A549 (cell line): ENCODE results near the gene NMT1. TPM values are rescaled to one million over a fixed set of nuclear protein-coding genes. Genes with fewer than 3 reads are reported as not detected.
A peak's percentile ranks its signal among the peaks of the same experiment; 100 is the strongest.
"Not testable (repeated sequence)": the region's sequence is repeated elsewhere in the genome, so short reads cannot be mapped to it uniquely, and the experiment has no call there.

Source experiments
- ATAC-seq, 2 experiments: fragments of 200-7000 bp in 1 of 2; fragments of >200 bp in 1 of 2; cut with Nextera tagmentation in 1 of 2; cut with Tn5 transposase in 1 of 2; 3 replicates each; pipeline versions ENCODE4 v1.8.0 to v1.9.1; 2018 to 2020; ENCODE audit warnings: mild to moderate bottlenecking in 1 of 2, moderate library complexity in 1 of 2
- CTCF ChIA-PET: fragments of 300-600 bp; sonication (Branson Sonifier 250); formaldehyde crosslinking; extraction: SDS; loops from one replicate; lab custom pipeline; 2021; ENCODE audit warnings: antibody characterized with exemption, inconsistent platforms; lab: Yijun Ruan, JAX
- POLR2A ChIA-PET: fragments of 350-600 bp; formaldehyde crosslinking; extraction: SDS; loops from one replicate; lab custom pipeline; 2021; ENCODE audit warnings: antibody characterized with exemption, inconsistent platforms; lab: Yijun Ruan, JAX
- DNase-seq, 2 experiments: peaks; one replicate each; pipeline versions ENCODE4 v3.0.0 to v3.0.0-alpha.2; 2011 to 2016; ENCODE audit warnings: low read depth in 1 of 2, low spot score in 1 of 2
- FAIRE-seq: peaks from 2 replicates; lab custom pipeline; 2011; peaks lifted over from hg19 to GRCh38; lab: Jason Lieb, UNC
- H3K27ac ChIP-seq, 2 experiments: fragments of >200 bp; sonication (Bioruptor Twin); formaldehyde crosslinking; 3 replicates each; pipeline ENCODE4 v1.5.1; 2016 to 2017
- H3K4me1 ChIP-seq: fragments of >200 bp; sonication (Bioruptor Twin); formaldehyde crosslinking; 3 replicates; pipeline ENCODE4 v1.6.1; 2016
- H3K4me2 ChIP-seq: fragments of >200 bp; sonication (Bioruptor Twin); formaldehyde crosslinking; 3 replicates; pipeline ENCODE4 v1.6.1; 2016
- H3K4me3 ChIP-seq: fragments of >200 bp; sonication (Bioruptor Twin); formaldehyde crosslinking; 3 replicates; pipeline ENCODE4 v1.5.1; 2016
- H3K9me3 ChIP-seq: fragments of >200 bp; sonication (Bioruptor Twin); formaldehyde crosslinking; 3 replicates; pipeline ENCODE4 v1.6.1; 2016
- BHLHE40 ChIP-seq: IDR thresholded peaks from 2 replicates; pipeline ENCODE4 v1.6.1; 2012; ENCODE audit warnings: low read depth, low read length, inconsistent platforms
- CEBPB ChIP-seq, 2 experiments: fragments of >200 bp in 1 of 2; sonication (Bioruptor Twin) in 1 of 2; formaldehyde crosslinking in 1 of 2; IDR thresholded peaks; 2 replicates each; pipeline ENCODE4 v1.6.1; 2012 to 2016
- CHD2 ChIP-seq: fragments of 150-350 bp; IDR thresholded peaks from 2 replicates; pipeline ENCODE4 v1.6.1; 2014; ENCODE audit warnings: low read length; ENCODE audit not compliant: partially characterized antibody
- CHD4 ChIP-seq: fragments of 200-600 bp; sonication (generic); IDR thresholded peaks from 2 replicates; pipeline ENCODE4 v1.6.1; 2016; ENCODE audit warnings: antibody characterized with exemption, mild to moderate bottlenecking, borderline replicate concordance
- E2F6 ChIP-seq: IDR thresholded peaks from 2 replicates; pipeline ENCODE4 v1.6.1; 2012; ENCODE audit warnings: low read depth, borderline replicate concordance
- EHF ChIP-seq: fragments of 250-450 bp; sonication (Bioruptor Pico); IDR thresholded peaks from 2 replicates; pipeline ENCODE4 v1.5.0; 2020; ENCODE audit warnings: mild to moderate bottlenecking
- EP300 ChIP-seq, 2 experiments: fragments of >200 bp; sonication (Bioruptor Twin); formaldehyde crosslinking; IDR thresholded peaks; 2 replicates in 1 of 2; 3 replicates in 1 of 2; pipeline ENCODE4 v1.6.1; 2016 to 2017
- FOXS1 ChIP-seq: fragments of 250-450 bp; sonication (Bioruptor Pico); IDR thresholded peaks from 2 replicates; pipeline ENCODE4 v1.5.0; 2020; ENCODE audit warnings: mild to moderate bottlenecking, moderate library complexity
- GATA3 ChIP-seq: IDR thresholded peaks from 2 replicates; pipeline ENCODE4 v1.6.1; 2012; ENCODE audit warnings: borderline replicate concordance
- HDAC2 ChIP-seq: fragments of 200-600 bp; sonication (generic); IDR thresholded peaks from 2 replicates; pipeline ENCODE4 v1.6.1; 2016
- HES2 ChIP-seq: fragments of >200 bp; sonication (Bioruptor Twin); formaldehyde crosslinking; IDR thresholded peaks from 2 replicates; pipeline ENCODE4 v1.6.1; 2016
- HEYL ChIP-seq: fragments of 250-450 bp; sonication (Bioruptor Pico); IDR thresholded peaks from 2 replicates; pipeline ENCODE4 v1.8.0; 2021; ENCODE audit warnings: mild to moderate bottlenecking, moderate library complexity
- HOXA7 ChIP-seq: fragments of 250-450 bp; sonication (Bioruptor Pico); IDR thresholded peaks from 2 replicates; pipeline ENCODE4 v1.5.0; 2020; ENCODE audit warnings: mild to moderate bottlenecking, moderate library complexity
- JUN ChIP-seq, 2 experiments: fragments of >200 bp; sonication (Bioruptor Twin); formaldehyde crosslinking; IDR thresholded peaks; 2 replicates in 1 of 2; 3 replicates in 1 of 2; pipeline ENCODE4 v1.6.1; 2016 to 2017
- MAX ChIP-seq: IDR thresholded peaks from 2 replicates; pipeline ENCODE4 v1.6.1; 2012
- PBX3 ChIP-seq: IDR thresholded peaks from 2 replicates; pipeline ENCODE4 v1.6.1; 2012
- POLR2A ChIP-seq: IDR thresholded peaks from 2 replicates; pipeline ENCODE4 v1.6.1; 2012; ENCODE audit warnings: mild to moderate bottlenecking, low read length
- REST ChIP-seq: fragments of 200-600 bp; sonication (generic); IDR thresholded peaks from 2 replicates; pipeline ENCODE4 v1.6.1; 2016; ENCODE audit warnings: antibody characterized with exemption, mild to moderate bottlenecking, moderate library complexity
- TP53 ChIP-seq: fragments of 250-450 bp; sonication (Bioruptor Pico); IDR thresholded peaks from 2 replicates; pipeline ENCODE4 v1.5.0; 2021; ENCODE audit warnings: mild to moderate bottlenecking, moderate library complexity
- ZNF302 ChIP-seq: fragments of 250-450 bp; sonication (Bioruptor Pico); IDR thresholded peaks from 2 replicates; pipeline ENCODE4 v1.9.0; 2021; ENCODE audit warnings: inconsistent platforms, mild to moderate bottlenecking, moderate library complexity
- WGBS: methylation state at CpG from one replicate; pipeline ENCODE4 v1.1.6; 2017; ENCODE audit errors: missing lambda C conversion rate; 5-methylcytosine and 5-hydroxymethylcytosine counted together
- polyA plus RNA-seq, 4 experiments: library from polyadenylated mRNA; depleted of rRNA in 3 of 4; stranded (reverse); fragments of >200 nt; fragmentation: RNase III in 1 of 4; extraction: RNeasy Plus Mini Kit Qiagen cat#74134 plus additional on column Dnase treatment in 1 of 4; gene quantifications; 2 replicates in 3 of 4; 3 replicates in 1 of 4; pipeline ENCODE4 v1.2.3, GENCODE V29; 2011 to 2017

NMT1 gene
- polyA plus RNA-seq, 2 of the 4 experiments (the other 2 are of a cell fraction) = 82.9 to 270 TPM

GRCh38 chr17:45124797-45125122 lies 63.6 kb downstream of the NMT1 start:
- Histone ChIP-seq H3K4me2 (peak overlapping the region; percentile 86), H3K27ac (peak overlapping the region; percentile 95 to 98)
- CTCF ChIA-PET = interaction anchor here (0.6 to 20.1 kb wide), 9 partner anchors 9 to 205 kb away, joined by 3 to 742 read pairs (median 8); partner anchors contain the start of genes ACBD4, HEXIM1, HEXIM2 and PLCD3
- FAIRE-seq = not testable (repeated sequence)
- TF ChIP-seq CHD4 = 0 out of 2 replicates have a peak, but pooled peaks have one; percentile 11
- TF ChIP-seq, all 56 proteins: peak for 1; not testable (repeated sequence) for 55
- not testable (repeated sequence) for DNase-seq, H3K9me3 ChIP-seq, ATAC-seq
- Histone ChIP-seq H3K4me3 (0 out of 3 replicates have a peak overlapping the region, but pooled peaks have one; percentile 10), H3K4me1 (peaks cover 81% of the 10 kb centered on the region)
- POLR2A ChIA-PET = interaction anchor here (1.3 kb wide), 1 partner anchor 24 kb away, joined by 5 read pairs; the partner anchor contains the start of gene HEXIM1
- WGBS = 20% methylated on average over 5 of the region's 5 CpGs

GRCh38 chr17:45125509-45125908 lies 64.4 kb downstream of the NMT1 start:
- ChIA-PET POLR2A (no interaction called here), CTCF (interaction anchor here (1.2 to 20.1 kb wide), 6 partner anchors 9 to 106 kb away, joined by 5 to 742 read pairs (median 144); partner anchors contain the start of genes ACBD4, HEXIM1, HEXIM2 and PLCD3)
- TF ChIP-seq HOXA7 (no peak), BHLHE40 (no peak), HDAC2 (peak; percentile 59; the same call in 1 of the 2 replicates), TP53 (CRISPR knock-in tag) (0 out of 2 replicates have a peak, but pooled peaks have one; percentile 22), EHF (0 out of 2 replicates have a peak, but pooled peaks have one; percentile 30), CEBPB (IDR thresholded peaks at IDR 0.05) (no peak), HEYL (no peak)
- DNase-seq = no peak
- WGBS = 92% methylated on average over 8 of the region's 8 CpGs
- H3K27ac ChIP-seq = peak overlapping the region; percentile 95 to 98
- peak overlapping the region; percentile 86; the same call in 1 of the 3 replicates for H3K4me2 ChIP-seq
- no peak overlapping the region for H3K4me3 ChIP-seq
- peak; percentile 28 for FAIRE-seq
- H3K9me3 ChIP-seq = no peaks in the 10 kb centered on the region
- no peak for ATAC-seq
- H3K4me1 ChIP-seq = peaks cover 88% of the 10 kb centered on the region

GRCh38 chr17:45127207-45127547 lies 66.1 kb downstream of the NMT1 start:
- Histone ChIP-seq H3K27ac (peak overlapping the region; percentile 95 to 99), H3K4me2 (peak overlapping the region; percentile 90), H3K9me3 (no peaks in the 10 kb centered on the region), H3K4me3 (0 out of 3 replicates have a peak overlapping the region, but pooled peaks have one; percentile 98), H3K4me1 (peaks cover 89% of the 10 kb centered on the region)
- TF ChIP-seq E2F6 (0 out of 2 replicates have a peak, but pooled peaks have one; percentile 21), FOXS1 (CRISPR knock-in tag) (peak; percentile 62; the same call in 1 of the 2 replicates), CHD2 (no peak), EHF (peak; percentile 40; the same call in 1 of the 2 replicates)
- FAIRE-seq (no peak), ATAC-seq (no peak), DNase-seq (peak in 1 of 2 experiments; percentile 59)
- WGBS = 44% methylated on average over 8 of the region's 8 CpGs
- ChIA-PET CTCF (interaction anchor here (0.6 to 20.1 kb wide), 8 partner anchors 7 to 166 kb away, joined by 3 to 742 read pairs (median 245); partner anchors contain the start of genes ACBD4, HEXIM1, HEXIM2 and PLCD3), POLR2A (interaction anchor here (1.6 to 2.3 kb wide), 2 partner anchors 21 to 66 kb away, joined by 4 to 8 read pairs; partner anchors contain the start of genes HEXIM1 and NMT1)

- peak; percentile 6 to 41; a peak in 4 of 6 replicates for ATAC-seq
- Histone ChIP-seq H3K4me2 (peak overlapping the region; percentile 90), H3K4me1 (peaks cover 83% of the 10 kb centered on the region), H3K9me3 (no peaks in the 10 kb centered on the region), H3K27ac (peak overlapping the region; percentile 95 to 99), H3K4me3 (peak overlapping the region; percentile 98; the same call in 2 of the 3 replicates)
- peak in 1 of 2 experiments; percentile 82 for DNase-seq
- TF ChIP-seq HEYL (0 out of 2 replicates have a peak, but pooled peaks have one; percentile 15), REST (no peak), MAX (peak; percentile 74; the same call in 1 of the 2 replicates), GATA3 (peak; percentile 78), POLR2A (0 out of 2 replicates have a peak, but pooled peaks have one; percentile 12), PBX3 (peak; percentile 69; the same call in 1 of the 2 replicates), HES2 (no peak), ZNF302 (CRISPR knock-in tag) (0 out of 2 replicates have a peak, but pooled peaks have one; percentile 30), EP300 (IDR thresholded peaks at IDR 0.05) (peak in 1 of 2 experiments; percentile 44; a peak in 1 of 5 replicates), JUN (IDR thresholded peaks at IDR 0.05) (peak in 1 of 2 experiments; percentile 74; a peak in 3 of 5 replicates)
- FAIRE-seq = peak; percentile 39
- ChIA-PET POLR2A (interaction anchor here (1.6 to 2.3 kb wide), 2 partner anchors 21 to 67 kb away, joined by 4 to 8 read pairs; partner anchors contain the start of genes HEXIM1 and NMT1), CTCF (interaction anchor here (0.6 to 20.1 kb wide), 10 partner anchors 6 to 207 kb away, joined by 3 to 742 read pairs (median 144); partner anchors contain the start of genes ACBD4, HEXIM1, HEXIM2 and PLCD3)
- 3% methylated on average over 18 of the region's 20 CpGs for WGBS
Measured at GRCh38 chr17:45127548-45128300, 66.6 kb downstream of the NMT1 start.
